GM19238 (cell line): Measurements from ENCODE around the gene TMTC3.
A peak's percentile ranks its signal among the peaks of the same experiment; 100 is the strongest.
"Not testable (repeated sequence)": the region's sequence is repeated elsewhere in the genome, so short reads cannot be mapped to it uniquely, and the experiment has no call there.

Source experiments
- DNase-seq: peaks from one replicate; pipeline ENCODE4 v3.0.0; 2011; ENCODE audit warnings: low spot score; ENCODE audit not compliant: insufficient read length

The TMTC3 gene

GRCh38 chr12:88141774-88142609 lies at the start of gene TMTC3, which contains the start of gene CEP290:
Gene TMTC3 (plus strand): TSS chr12:88142307. CDS start chr12:88148316, 6,009 bp downstream.
Gene CEP290 (minus strand): TSS chr12:88142088. CDS start chr12:88141307, 781 bp downstream.
- DNase-seq: peak; percentile 59

GRCh38 chr12:88092771-88093170 lies 49.3 kb upstream of the TMTC3 start:
- no peak for DNase-seq

GRCh38 chr12:88093573-88093972 lies 48.5 kb upstream of the TMTC3 start:
- no peak for DNase-seq

GRCh38 chr12:88108021-88108420 lies 34.1 kb upstream of the TMTC3 start:
- DNase-seq: no peak

- no peak for DNase-seq
These were observed 30.9 kb upstream of the TMTC3 start for GRCh38 chr12:88111074-88111652.

DNA sequence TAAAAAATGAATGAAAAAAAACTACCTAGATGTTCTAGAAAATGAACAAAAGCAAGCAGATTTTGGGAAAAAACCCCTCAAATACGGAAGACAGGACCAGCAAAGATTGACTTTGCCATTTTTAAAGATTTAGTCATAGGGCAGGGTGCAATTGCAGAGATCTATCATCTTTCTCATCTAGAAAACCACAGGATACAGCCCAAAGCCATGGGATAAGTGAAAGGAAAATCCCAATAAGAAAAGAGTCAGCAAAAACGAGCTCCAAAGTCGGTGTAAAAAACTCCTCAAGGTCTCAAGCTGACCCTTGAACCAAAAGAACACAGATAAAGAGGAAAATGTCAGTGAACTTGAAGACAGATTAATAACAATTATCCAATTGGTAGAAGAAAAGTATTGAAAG lies 28.2 kb upstream of the TMTC3 start:
- DNase-seq: no peak

- no peak for DNase-seq
These were observed 19.4 kb upstream of the TMTC3 start for GRCh38 chr12:88122666-88123065.

DNA sequence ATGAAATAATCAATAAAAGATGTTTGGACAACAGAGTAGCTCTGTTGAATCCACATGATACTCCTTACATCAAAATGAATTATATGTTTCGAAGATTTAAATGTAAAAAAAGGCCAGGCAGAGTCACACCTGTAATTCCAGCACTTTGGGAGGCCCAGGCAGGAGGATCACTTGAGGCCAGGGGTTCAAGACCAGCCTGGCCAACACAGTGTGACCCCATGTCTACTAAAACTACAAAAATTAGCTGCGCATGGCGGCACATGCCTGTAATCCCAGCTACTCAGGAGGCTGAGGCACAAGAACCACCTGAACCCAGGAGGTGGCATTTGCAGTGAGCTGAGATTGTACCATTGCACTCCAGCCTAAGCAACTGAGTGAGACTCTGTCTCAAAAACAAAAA lies 15.0 kb upstream of the TMTC3 start:
- DNase-seq: no peak

GRCh38 chr12:88127855-88128254 lies 14.3 kb upstream of the TMTC3 start:
- DNase-seq: no peak

DNA sequence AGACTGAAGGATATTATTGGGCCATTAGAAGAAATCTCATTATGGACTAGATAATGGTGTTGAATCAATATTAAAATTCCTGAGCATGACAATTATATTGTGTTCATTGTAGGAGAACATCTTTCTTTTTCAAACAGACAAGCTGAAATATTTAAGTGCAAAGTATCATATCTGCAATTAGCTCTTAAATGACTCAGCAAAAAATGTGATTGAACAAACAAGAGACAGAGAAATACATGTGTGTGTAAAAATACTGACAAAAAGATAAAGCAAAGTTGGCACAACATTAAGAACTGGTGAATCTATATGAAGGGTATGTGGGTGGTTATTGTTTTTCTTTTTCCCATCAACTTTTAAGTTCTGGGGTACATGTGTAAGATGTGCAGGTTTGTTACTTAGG lies 9.7 kb upstream of the TMTC3 start:
- DNase-seq: no peak

GRCh38 chr12:88133181-88133580 lies 8.9 kb upstream of the TMTC3 start:
- not testable (repeated sequence) for DNase-seq

- not testable (repeated sequence) for DNase-seq
These were observed 2.4 kb upstream of the TMTC3 start for GRCh38 chr12:88139711-88140110.

DNA sequence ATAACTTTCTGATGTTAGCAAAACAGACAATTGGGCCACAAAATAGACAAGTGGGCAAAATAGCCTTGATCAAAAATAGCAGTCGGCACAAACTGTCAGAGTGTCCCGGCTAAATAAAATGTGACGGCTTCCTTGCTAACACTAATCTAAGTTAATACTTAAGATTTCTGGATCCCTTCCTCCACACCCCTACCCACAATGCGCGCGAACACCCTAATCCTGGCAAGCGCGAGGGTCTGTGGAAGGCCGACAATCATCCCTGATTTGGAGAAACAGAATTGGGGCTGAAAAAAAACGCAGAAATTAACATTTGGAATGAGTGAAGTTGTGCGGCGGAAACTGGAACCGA lies 708 bp upstream of the TMTC3 start:
- no peak for DNase-seq

GRCh38 chr12:88142610-88142991 lies 494 bp downstream of the TMTC3 start:
- DNase-seq: no peak

GRCh38 chr12:88144037-88144436 lies 1.9 kb downstream of the TMTC3 start:
- DNase-seq: no peak

- no peak for DNase-seq
These were observed 2.7 kb downstream of the TMTC3 start for GRCh38 chr12:88144546-88145468.

- no peak for DNase-seq
These were observed 3.7 kb downstream of the TMTC3 start for GRCh38 chr12:88145567-88146505.

DNA sequence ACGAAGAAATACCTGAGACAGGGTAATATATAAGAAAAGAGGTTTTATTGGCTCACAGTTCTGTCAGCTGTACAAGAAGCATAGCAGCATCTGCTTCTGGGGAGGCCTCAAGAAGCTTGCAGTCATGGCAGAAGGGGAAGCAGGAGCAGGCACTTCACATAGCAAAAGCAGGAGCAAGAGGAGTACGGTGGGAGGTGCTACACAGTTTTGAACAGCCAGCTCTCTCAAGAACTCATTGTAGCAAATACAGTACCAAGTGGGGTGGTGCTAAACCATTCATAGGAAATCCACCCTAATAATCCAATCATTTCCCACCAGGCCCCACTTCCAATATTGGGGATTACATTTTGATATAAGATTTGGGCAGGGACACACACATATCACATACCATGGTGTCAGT lies 8.0 kb downstream of the TMTC3 start:
- DNase-seq: no peak

DNA sequence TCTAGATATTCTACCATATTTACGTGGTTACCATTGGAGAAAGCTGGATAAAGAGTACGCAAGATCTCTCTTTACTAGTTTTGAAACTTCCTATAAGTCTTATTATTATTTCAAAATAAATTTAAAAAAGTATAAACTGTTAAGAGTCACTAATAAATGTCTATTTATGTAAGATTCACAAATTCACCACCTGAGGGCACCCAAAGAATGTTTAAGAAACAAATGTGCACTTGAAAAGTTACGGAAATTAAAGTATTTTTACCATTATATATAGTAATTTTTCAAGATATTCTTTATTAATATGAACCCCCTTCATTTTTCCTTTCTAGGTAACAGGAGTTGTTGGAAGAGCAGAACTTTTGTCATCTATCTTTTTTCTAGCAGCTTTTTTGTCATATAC lies 11.9 kb downstream of the TMTC3 start:
- DNase-seq: no peak

GRCh38 chr12:88156075-88156654 lies 14.1 kb downstream of the TMTC3 start:
- no peak for DNase-seq
